CD14-positive monocyte (primary cell): Measurements from ENCODE around the gene TMEM150C. TPM values are rescaled to one million over a fixed set of nuclear protein-coding genes. Genes with fewer than 3 reads are reported as not detected.

ENCODE experiments used
- DNase-seq, 3 donors: peaks; one replicate each; pipeline ENCODE4 v3.0.0-alpha.2; 2011 to 2022
- H2AFZ ChIP-seq: 2 replicates; pipeline ENCODE4 v1.6.0; 2012; ENCODE audit warnings: mild to moderate bottlenecking, low read depth, low read length, inconsistent platforms; ENCODE audit not compliant: insufficient read depth, poor library complexity, severe bottlenecking
- H3K27ac ChIP-seq, 2 donors: 1 replicate in 1 of 2; 2 replicates in 1 of 2; pipeline ENCODE4 v1.5.1; 2012 to 2013; ENCODE audit warnings: low read length in 2 of 2, control low read depth in 1 of 2, inconsistent platforms in 1 of 2, low read depth in 1 of 2, mild to moderate bottlenecking in 1 of 2
- H3K27me3 ChIP-seq, 2 donors: one replicate each; pipeline versions ENCODE4 v1.6.0 to v1.6.1; 2011 to 2013; ENCODE audit warnings: low read length in 2 of 2; ENCODE audit not compliant: control insufficient read depth in 2 of 2, insufficient read depth in 2 of 2
- H3K36me3 ChIP-seq, 2 donors: replicated peaks in 1 of 2; 1 replicate in 1 of 2; 2 replicates in 1 of 2; pipeline versions ENCODE4 v1.5.1 to v1.6.1; 2012 to 2013; ENCODE audit warnings: low read length in 2 of 2, control low read depth in 1 of 2, inconsistent platforms in 1 of 2, mild to moderate bottlenecking in 1 of 2; ENCODE audit not compliant: insufficient read depth in 2 of 2, control insufficient read depth in 1 of 2
- H3K4me1 ChIP-seq, 2 donors: 1 replicate in 1 of 2; 2 replicates in 1 of 2; pipeline versions ENCODE4 v1.5.1 to v1.6.1; 2012 to 2013; ENCODE audit warnings: low read length in 2 of 2, control low read depth in 1 of 2, inconsistent platforms in 1 of 2, mild to moderate bottlenecking in 1 of 2, moderate library complexity in 1 of 2; ENCODE audit not compliant: insufficient read depth in 2 of 2, control insufficient read depth in 1 of 2
- H3K4me2 ChIP-seq: replicated peaks from 2 replicates; pipeline ENCODE3; 2012; ENCODE audit warnings: low read length, moderate library complexity, mild to moderate bottlenecking; ENCODE audit not compliant: poor library complexity, severe bottlenecking; ENCODE audit errors: extremely low read depth
- H3K4me3 ChIP-seq, 3 experiments: fragments of 200-600 bp in 1 of 3; sonication (generic) in 1 of 3; replicated peaks in 1 of 3; 1 replicate in 2 of 3; 2 replicates in 1 of 3; pipeline ENCODE4 v1.5.1; 2011 to 2013; ENCODE audit warnings: low read length in 3 of 3, mild to moderate bottlenecking in 3 of 3, control low read depth in 2 of 3, low read depth in 2 of 3, inconsistent platforms in 1 of 3, moderate library complexity in 1 of 3
- H3K79me2 ChIP-seq: 2 replicates; pipeline ENCODE4 v1.6.0; 2012; ENCODE audit warnings: mild to moderate bottlenecking, control low read depth, inconsistent platforms, low read length, moderate library complexity; ENCODE audit not compliant: insufficient read depth
- H3K9ac ChIP-seq: 2 replicates; pipeline ENCODE4 v1.6.0; 2017; ENCODE audit warnings: low read length, mild to moderate bottlenecking; ENCODE audit not compliant: insufficient read depth, poor library complexity, severe bottlenecking
- H3K9me3 ChIP-seq, 2 donors: replicated peaks in 1 of 2; 1 replicate in 1 of 2; 2 replicates in 1 of 2; pipeline versions ENCODE4 v1.5.1 to v1.6.1; 2012 to 2013; ENCODE audit warnings: low read length in 2 of 2, control low read depth in 1 of 2; ENCODE audit not compliant: control insufficient read depth in 1 of 2, insufficient read depth in 1 of 2
- H4K20me1 ChIP-seq: 2 replicates; pipeline ENCODE4 v1.6.0; 2012; ENCODE audit warnings: mild to moderate bottlenecking, low read length, control low read depth, moderate library complexity; ENCODE audit not compliant: insufficient read depth
- H3K27ac Mint-ChIP-seq, 7 donors: one replicate each; pipeline ENCODE4 v1.8.0; 2020; ENCODE audit warnings: mild to moderate bottlenecking in 7 of 7, mixed read lengths in 7 of 7, moderate library complexity in 6 of 7, inconsistent platforms in 2 of 7
- H3K27me3 Mint-ChIP-seq, 3 donors: one replicate each; pipeline ENCODE4 v1.8.0; 2021 to 2022; ENCODE audit warnings: low read depth in 3 of 3, mild to moderate bottlenecking in 3 of 3, mixed read lengths in 3 of 3, moderate library complexity in 3 of 3, inconsistent platforms in 1 of 3
- H3K36me3 Mint-ChIP-seq, 2 donors: one replicate each; pipeline ENCODE4 v1.8.0; 2020; ENCODE audit warnings: mixed read lengths in 2 of 2, inconsistent platforms in 1 of 2, mild to moderate bottlenecking in 1 of 2
- H3K4me1 Mint-ChIP-seq: one replicate; pipeline ENCODE4 v1.8.0; 2020; ENCODE audit warnings: mild to moderate bottlenecking, mixed read lengths
- H3K4me3 Mint-ChIP-seq, 2 donors: one replicate each; pipeline ENCODE4 v1.8.0; 2020; ENCODE audit warnings: mild to moderate bottlenecking in 2 of 2, mixed read lengths in 2 of 2, moderate library complexity in 1 of 2
- H3K9me3 Mint-ChIP-seq, 7 donors: one replicate each; pipeline ENCODE4 v1.8.0; 2020 to 2022; ENCODE audit warnings: mixed read lengths in 7 of 7, mild to moderate bottlenecking in 6 of 7, moderate library complexity in 6 of 7, inconsistent platforms in 2 of 7
- WGBS: methylation state at CpG from one replicate; pipeline ENCODE4 v1.1.5; 2013; ENCODE audit warnings: missing lambda C conversion rate; ENCODE audit not compliant: insufficient coverage; 5-methylcytosine and 5-hydroxymethylcytosine counted together
- intact Hi-C, 2 donors: fragments of 100-400 bp; cut with micrococcal nuclease; formaldehyde crosslinking; loops; one replicate each; pipeline versions ENCODE4 v1.15.0 to v1.15.1; 2023
- polyA plus RNA-seq, 3 donors: library from polyadenylated mRNA; depleted of rRNA in 1 of 3; unstranded in 2 of 3; stranded (reverse) in 1 of 3; fragments of 300-500 nt in 2 of 3; fragments of >200 nt in 1 of 3; fragmentation: Illumina TruSeq in 2 of 3; gene quantifications; 1 replicate in 2 of 3; 2 replicates in 1 of 3; pipeline ENCODE4 v1.2.3, GENCODE V29; 2012 to 2021
- TF ChIP-seq, protein P1 (sequence below): fragments of 200-600 bp; IDR thresholded peaks from one replicate; pipeline ENCODE4 v1.8.0; 2022; ENCODE audit warnings: antibody characterized with exemption, mild to moderate bottlenecking

The TMEM150C gene
- polyA plus RNA-seq, 3 donors, result not detected

DNA sequence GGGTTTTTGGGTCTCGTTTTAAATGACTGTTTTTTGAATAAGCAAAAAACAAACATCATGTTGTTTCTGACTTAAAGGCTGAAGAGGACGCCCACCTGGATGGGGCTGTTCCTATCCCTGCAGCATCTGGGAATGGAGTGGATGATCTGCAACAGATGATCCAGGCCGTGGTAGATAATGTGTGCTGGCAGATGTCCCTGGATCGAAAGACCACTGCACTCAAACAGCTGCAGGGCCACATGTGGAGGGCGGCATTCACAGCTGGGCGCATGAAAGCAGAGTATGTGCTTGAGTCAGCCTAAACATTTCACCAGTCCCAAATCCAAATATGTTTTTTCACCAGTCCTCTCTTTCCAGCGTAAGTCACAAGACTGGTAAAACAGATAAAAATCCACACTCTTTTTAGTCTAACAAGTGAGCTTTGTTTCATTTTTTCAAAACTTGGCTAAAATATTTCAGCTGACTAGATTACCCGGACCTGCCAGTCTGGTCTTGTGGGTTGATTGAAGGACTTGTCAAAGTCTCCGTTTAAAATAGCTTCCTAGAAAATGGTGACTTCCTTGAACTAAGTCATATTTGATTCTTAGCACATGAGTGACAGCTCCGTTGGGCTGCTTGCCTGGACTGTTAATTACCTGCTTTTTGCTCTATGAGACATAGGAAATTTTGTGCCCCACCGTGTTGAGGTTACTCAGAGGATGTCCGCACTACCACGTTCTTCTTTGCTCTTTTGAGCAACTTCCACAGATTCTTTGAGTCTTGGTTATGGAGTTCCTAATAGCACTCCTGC, 110.6 kb downstream of the TMEM150C start:
- H3K27me3 Mint-ChIP-seq, result peaks cover 0 to 1% (median 0%) of the 10 kb centered on the region in 3 donors
- no peak overlapping the region for H3K4me2 ChIP-seq
- peaks cover 57 to 80% of the 10 kb centered on the region in 2 donors for H3K36me3 ChIP-seq
- peaks cover 10% of the 10 kb centered on the region for H3K79me2 ChIP-seq
- H3K9me3 Mint-ChIP-seq, result no peaks in the 10 kb centered on the region
- H3K27me3 ChIP-seq, result no peaks in the 10 kb centered on the region
- H4K20me1 ChIP-seq, result no peaks in the 10 kb centered on the region
- TF ChIP-seq, protein P1, sequence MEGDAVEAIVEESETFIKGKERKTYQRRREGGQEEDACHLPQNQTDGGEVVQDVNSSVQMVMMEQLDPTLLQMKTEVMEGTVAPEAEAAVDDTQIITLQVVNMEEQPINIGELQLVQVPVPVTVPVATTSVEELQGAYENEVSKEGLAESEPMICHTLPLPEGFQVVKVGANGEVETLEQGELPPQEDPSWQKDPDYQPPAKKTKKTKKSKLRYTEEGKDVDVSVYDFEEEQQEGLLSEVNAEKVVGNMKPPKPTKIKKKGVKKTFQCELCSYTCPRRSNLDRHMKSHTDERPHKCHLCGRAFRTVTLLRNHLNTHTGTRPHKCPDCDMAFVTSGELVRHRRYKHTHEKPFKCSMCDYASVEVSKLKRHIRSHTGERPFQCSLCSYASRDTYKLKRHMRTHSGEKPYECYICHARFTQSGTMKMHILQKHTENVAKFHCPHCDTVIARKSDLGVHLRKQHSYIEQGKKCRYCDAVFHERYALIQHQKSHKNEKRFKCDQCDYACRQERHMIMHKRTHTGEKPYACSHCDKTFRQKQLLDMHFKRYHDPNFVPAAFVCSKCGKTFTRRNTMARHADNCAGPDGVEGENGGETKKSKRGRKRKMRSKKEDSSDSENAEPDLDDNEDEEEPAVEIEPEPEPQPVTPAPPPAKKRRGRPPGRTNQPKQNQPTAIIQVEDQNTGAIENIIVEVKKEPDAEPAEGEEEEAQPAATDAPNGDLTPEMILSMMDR, result no peak
- no peak overlapping the region for H3K4me3 ChIP-seq
- no peak for DNase-seq
- no peak overlapping the region for H2AFZ ChIP-seq
- WGBS, result 100% methylated on average over 9 of the region's 13 CpGs
- H3K9ac ChIP-seq, result no peak overlapping the region
- no peaks in the 10 kb centered on the region for H3K4me1 ChIP-seq
- H3K27ac ChIP-seq, result no peak overlapping the region
- no peak overlapping the region for H3K27ac Mint-ChIP-seq
- intact Hi-C loops, result no loop called here
- H3K4me1 Mint-ChIP-seq, result peaks cover 1% of the 10 kb centered on the region
- peaks cover 57 to 74% of the 10 kb centered on the region in 2 donors for H3K36me3 Mint-ChIP-seq
- H3K4me3 Mint-ChIP-seq, result no peak overlapping the region
- H3K9me3 ChIP-seq, result no peaks in the 10 kb centered on the region

DNA sequence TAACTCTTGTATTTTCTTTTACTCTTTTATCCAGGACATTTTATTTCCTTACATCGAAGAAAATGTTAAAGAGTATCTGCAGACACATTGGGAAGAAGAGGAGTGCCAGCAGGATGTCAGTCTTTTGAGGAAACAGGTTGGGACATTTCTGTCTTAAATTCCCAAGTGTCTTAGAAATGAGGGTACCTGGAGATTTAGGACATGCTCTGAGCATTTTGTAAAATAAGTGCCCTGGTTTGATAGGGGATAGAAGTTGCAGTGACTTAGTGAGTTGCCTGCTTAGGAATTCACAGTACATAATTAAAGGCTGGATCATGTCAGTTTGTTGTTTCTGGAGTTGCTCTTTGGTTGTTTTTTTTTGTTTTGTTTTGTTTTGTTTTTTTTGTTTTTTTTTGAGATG, 113.9 kb downstream of the TMEM150C start:
- no peak for DNase-seq
- peaks cover 41 to 52% of the 10 kb centered on the region in 2 donors for H3K36me3 Mint-ChIP-seq
- Histone ChIP-seq H3K9me3 (no peaks in the 10 kb centered on the region), H3K27me3 (no peaks in the 10 kb centered on the region), H3K79me2 (peaks cover 40% of the 10 kb centered on the region), H3K9ac (no peak overlapping the region), H3K4me3 (no peak overlapping the region), H3K4me1 (no peaks in the 10 kb centered on the region), H3K36me3 (peaks cover 42 to 54% of the 10 kb centered on the region in 2 donors), H3K4me2 (no peak overlapping the region), H4K20me1 (no peaks in the 10 kb centered on the region), H3K27ac (no peak overlapping the region), H2AFZ (no peak overlapping the region)
- TF ChIP-seq, protein P1, result no peak
- WGBS, result no CpG with 5 or more reads among the region's 1 CpG
- H3K9me3 Mint-ChIP-seq, result peaks cover 0 to 1% (median 0%) of the 10 kb centered on the region in 7 donors
- H3K4me1 Mint-ChIP-seq, result peaks cover 3% of the 10 kb centered on the region
- intact Hi-C loops, result no loop called here
- no peak overlapping the region for H3K4me3 Mint-ChIP-seq
- H3K27ac Mint-ChIP-seq, result peak overlapping the region in 1 of 7 donors; percentile 54
- H3K27me3 Mint-ChIP-seq, result no peaks in the 10 kb centered on the region
